H9 (cell line): Measurements from ENCODE around the gene UGT1A8. TPM values are rescaled to one million over a fixed set of nuclear protein-coding genes. Genes with fewer than 3 reads are reported as not detected.

ENCODE experiments used
- DNase-seq: peaks from one replicate; pipeline ENCODE4 v3.0.0-alpha.2; 2017
- H2AFZ ChIP-seq: one replicate; pipeline ENCODE4 v1.6.1; 2013; ENCODE audit warnings: mild to moderate bottlenecking, low read length, control low read depth, moderate library complexity
- H2AK5ac ChIP-seq: 2 replicates; pipeline ENCODE4 v1.6.1; 2013; ENCODE audit warnings: low read length, control low read depth, mixed read lengths; ENCODE audit not compliant: insufficient read length
- H2BK120ac ChIP-seq: one replicate; pipeline ENCODE4 v1.6.1; 2013; ENCODE audit warnings: low read depth, mild to moderate bottlenecking, low read length, control low read depth, inconsistent platforms; ENCODE audit not compliant: poor library complexity, severe bottlenecking
- H2BK12ac ChIP-seq: 2 replicates; pipeline ENCODE4 v1.6.1; 2013; ENCODE audit warnings: low read length, control low read depth, mixed read lengths, low read depth; ENCODE audit not compliant: insufficient read length
- H2BK15ac ChIP-seq: 2 replicates; pipeline ENCODE4 v1.6.1; 2013; ENCODE audit warnings: low read depth, low read length, control low read depth
- H2BK20ac ChIP-seq: one replicate; pipeline ENCODE4 v1.6.1; 2013; ENCODE audit warnings: low read depth, mild to moderate bottlenecking, low read length, control low read depth, inconsistent platforms; ENCODE audit not compliant: poor library complexity, severe bottlenecking
- H2BK5ac ChIP-seq: 2 replicates; pipeline ENCODE4 v1.6.1; 2013; ENCODE audit warnings: low read length, control low read depth, mixed read lengths; ENCODE audit not compliant: insufficient read length
- H3K14ac ChIP-seq: 2 replicates; pipeline ENCODE4 v1.6.1; 2013; ENCODE audit warnings: low read length, control low read depth; ENCODE audit not compliant: insufficient read depth
- H3K18ac ChIP-seq: 2 replicates; pipeline ENCODE4 v1.6.1; 2013; ENCODE audit warnings: low read depth, mild to moderate bottlenecking, mixed read lengths, low read length, control low read depth; ENCODE audit not compliant: insufficient read length
- H3K23ac ChIP-seq: 2 replicates; pipeline ENCODE4 v1.6.1; 2013; ENCODE audit warnings: low read length, control low read depth, mixed read lengths, low read depth; ENCODE audit not compliant: insufficient read length
- H3K23me2 ChIP-seq: 2 replicates; pipeline ENCODE4 v1.6.1; 2013; ENCODE audit warnings: low read depth, mild to moderate bottlenecking, mixed read lengths, low read length, control low read depth; ENCODE audit not compliant: insufficient read length, poor library complexity, severe bottlenecking
- H3K27ac ChIP-seq: 2 replicates; pipeline ENCODE4 v1.5.1; 2013; ENCODE audit warnings: low read length, control low read depth, mixed read lengths, low read depth; ENCODE audit not compliant: insufficient read length
- H3K27me3 ChIP-seq: 2 replicates; pipeline ENCODE4 v1.6.1; 2013; ENCODE audit warnings: low read length, control low read depth, inconsistent platforms; ENCODE audit not compliant: insufficient read depth
- H3K4ac ChIP-seq: 2 replicates; pipeline ENCODE4 v1.6.1; 2013; ENCODE audit warnings: low read depth, mild to moderate bottlenecking, control low read depth, inconsistent platforms, low read length, moderate library complexity
- H3K4me1 ChIP-seq: 2 replicates; pipeline ENCODE4 v1.6.1; 2013; ENCODE audit warnings: low read length, control low read depth, inconsistent platforms; ENCODE audit not compliant: insufficient read depth
- H3K4me2 ChIP-seq: 2 replicates; pipeline ENCODE4 v1.6.1; 2013; ENCODE audit warnings: low read length, control low read depth, mixed read lengths; ENCODE audit not compliant: insufficient read length, insufficient read depth
- H3K56ac ChIP-seq: 2 replicates; pipeline ENCODE4 v1.6.1; 2013; ENCODE audit warnings: low read depth, mild to moderate bottlenecking, mixed read lengths, low read length, control low read depth; ENCODE audit not compliant: insufficient read length
- H3K79me1 ChIP-seq: 2 replicates; pipeline ENCODE4 v1.6.1; 2013; ENCODE audit warnings: low read depth, mild to moderate bottlenecking, moderate library complexity, low read length, control low read depth, inconsistent platforms; ENCODE audit not compliant: insufficient read depth, poor library complexity, severe bottlenecking
- H3K79me2 ChIP-seq: 2 replicates; pipeline ENCODE4 v1.6.1; 2013; ENCODE audit warnings: low read length, control low read depth, inconsistent platforms; ENCODE audit not compliant: insufficient read depth
- H3K9ac ChIP-seq: 2 replicates; pipeline ENCODE4 v1.6.1; 2013; ENCODE audit warnings: low read length, control low read depth, mixed read lengths; ENCODE audit not compliant: insufficient read length; ENCODE audit errors: extremely low read depth
- H3K9me3 ChIP-seq: one replicate; pipeline ENCODE4 v1.6.1; 2013; ENCODE audit warnings: low read depth, low read length, inconsistent platforms; ENCODE audit not compliant: control insufficient read depth
- H3T11ph ChIP-seq: one replicate; pipeline ENCODE4 v1.6.1; 2013; ENCODE audit warnings: mild to moderate bottlenecking, low read length, control low read depth, inconsistent platforms
- H4K20me1 ChIP-seq: one replicate; pipeline ENCODE4 v1.6.1; 2013; ENCODE audit not compliant: control insufficient read depth, insufficient read length, insufficient read depth
- H4K5ac ChIP-seq: 2 replicates; pipeline ENCODE4 v1.6.1; 2013; ENCODE audit warnings: low read depth, mild to moderate bottlenecking, mixed read lengths, low read length, control low read depth; ENCODE audit not compliant: insufficient read length
- H4K8ac ChIP-seq: replicated peaks from 2 replicates; pipeline ENCODE4 v1.6.1; 2013; ENCODE audit warnings: low read length, control low read depth, mixed read lengths, low read depth; ENCODE audit not compliant: insufficient read length
- H4K91ac ChIP-seq: 2 replicates; pipeline ENCODE4 v1.6.1; 2013; ENCODE audit warnings: low read depth, mild to moderate bottlenecking, moderate library complexity, mixed read lengths, low read length, control low read depth; ENCODE audit not compliant: insufficient read length
- H3K27ac Mint-ChIP-seq, 3 experiments: 2 replicates in 2 of 3; 3 replicates in 1 of 3; pipeline ENCODE4 v1.8.0; 2020 to 2021; ENCODE audit warnings: mixed read lengths in 3 of 3, mild to moderate bottlenecking in 1 of 3, moderate library complexity in 1 of 3
- H3K27me3 Mint-ChIP-seq: 2 replicates; pipeline ENCODE4 v1.8.0; 2021; ENCODE audit warnings: low read depth, mild to moderate bottlenecking, moderate library complexity, mixed read lengths
- H3K36me3 Mint-ChIP-seq, 3 experiments: 2 replicates in 2 of 3; 3 replicates in 1 of 3; pipeline ENCODE4 v1.8.0; 2020 to 2021; ENCODE audit warnings: low read depth in 3 of 3, mixed read lengths in 3 of 3; ENCODE audit not compliant: insufficient read depth in 1 of 3
- H3K4me1 Mint-ChIP-seq, 2 experiments: 2 replicates each; pipeline ENCODE4 v1.8.0; 2020; ENCODE audit warnings: mixed read lengths in 2 of 2
- H3K4me3 Mint-ChIP-seq, 2 experiments: 2 replicates in 1 of 2; 3 replicates in 1 of 2; pipeline ENCODE4 v1.8.0; 2020 to 2021; ENCODE audit warnings: mild to moderate bottlenecking in 2 of 2, mixed read lengths in 2 of 2, moderate library complexity in 1 of 2
- H3K9me3 Mint-ChIP-seq, 2 experiments: 2 replicates in 1 of 2; 3 replicates in 1 of 2; pipeline ENCODE4 v1.8.0; 2020; ENCODE audit warnings: mild to moderate bottlenecking in 2 of 2, mixed read lengths in 2 of 2, moderate library complexity in 1 of 2
- CTCF ChIP-seq: fragments of 200-600 bp; sonication (generic); conservative IDR thresholded peaks from 3 replicates; pipeline ENCODE4 v1.8.0; 2021; ENCODE audit warnings: antibody characterized with exemption, mild to moderate bottlenecking
- WGBS: extraction: QIAGEN DNeasy Blood & Tissue Kit; methylation state at CpG from one replicate; pipeline ENCODE4 v1.1.7; 2013; ENCODE audit warnings: missing lambda C conversion rate, low lambda C conversion rate, mixed read lengths; ENCODE audit not compliant: insufficient read length; ENCODE audit errors: extremely low coverage; 5-methylcytosine and 5-hydroxymethylcytosine counted together
- total RNA-seq: library from RNA; stranded (reverse); gene quantifications from 2 replicates; pipeline ENCODE4 v1.2.1, GENCODE V29; 2021

UGT1A8 gene
- total RNA-seq, 1 experiment from 2014 or later = not detected

- no CpG with 5 or more reads among the region's 3 CpGs for WGBS
- no peak overlapping the region for H3K27ac Mint-ChIP-seq
- no peak overlapping the region for H3K56ac ChIP-seq
- peaks cover 8% of the 10 kb centered on the region for H3K27me3 Mint-ChIP-seq
- no peak for TF ChIP-seq CTCF
- no peaks in the 10 kb centered on the region for H3K79me2 ChIP-seq
- no peak overlapping the region for H3K18ac ChIP-seq
- H3K79me1 ChIP-seq = no peaks in the 10 kb centered on the region
- H3K9me3 Mint-ChIP-seq = peaks cover 0 to 3% of the 10 kb centered on the region in 2 experiments; a peak in 1 of 5 replicates
- H4K8ac ChIP-seq = no peak overlapping the region
- no peak overlapping the region for H3T11ph ChIP-seq
- peaks cover 2% of the 10 kb centered on the region; the same call in 1 of the 2 replicates for H3K4me1 ChIP-seq
- no peak overlapping the region for H2BK5ac ChIP-seq
- no peak overlapping the region for H3K14ac ChIP-seq
- H3K4me1 Mint-ChIP-seq = peaks cover 5 to 6% of the 10 kb centered on the region in 2 experiments; a peak in 3 of 4 replicates
- no peak overlapping the region for H3K4me2 ChIP-seq
- H2BK120ac ChIP-seq = no peak overlapping the region
- H2AK5ac ChIP-seq = no peak overlapping the region
- H3K36me3 Mint-ChIP-seq = no peaks in the 10 kb centered on the region; a peak in 1 of 7 replicates
- H3K23ac ChIP-seq = no peak overlapping the region
- H3K9me3 ChIP-seq = no peaks in the 10 kb centered on the region
- H3K4me3 Mint-ChIP-seq = no peak overlapping the region
- no peak overlapping the region for H4K5ac ChIP-seq
- no peak overlapping the region for H2AFZ ChIP-seq
- no peak overlapping the region for H2BK15ac ChIP-seq
- no peaks in the 10 kb centered on the region for H3K27me3 ChIP-seq
- H3K9ac ChIP-seq = no peak overlapping the region
- no peak overlapping the region for H2BK12ac ChIP-seq
- DNase-seq = no peak
- no peak overlapping the region for H3K4ac ChIP-seq
- H3K27ac ChIP-seq = no peak overlapping the region
- H2BK20ac ChIP-seq = no peak overlapping the region
- no peak overlapping the region for H4K91ac ChIP-seq
- no peaks in the 10 kb centered on the region for H3K23me2 ChIP-seq
- no peaks in the 10 kb centered on the region for H4K20me1 ChIP-seq
Observed at GRCh38 chr2:233764761-233765160, 147.3 kb downstream of the UGT1A8 start.
